GM23338 (cell line): Measurements from ENCODE around the gene ACYP1. TPM values are rescaled to one million over a fixed set of nuclear protein-coding genes. Genes with fewer than 3 reads are reported as not detected.

Source experiments
- ATAC-seq: fragments of 200-7000 bp; cut with Tn5 transposase; 3 replicates; pipeline ENCODE4 v1.9.1; 2020
- DNase-seq: peaks from one replicate; pipeline ENCODE4 v3.0.0-alpha.2; 2015; ENCODE audit warnings: low spot score
- H2AFZ ChIP-seq: fragments of 200-600 bp; sonication (generic); 2 replicates; pipeline ENCODE4 v1.8.0; 2016; ENCODE audit warnings: antibody characterized with exemption, mild to moderate bottlenecking, moderate library complexity
- H3F3A ChIP-seq: fragments of 200-600 bp; sonication (generic); replicated peaks from 2 replicates; pipeline ENCODE4 v1.8.0; 2017; ENCODE audit warnings: antibody characterized with exemption, mixed run types, low read depth
- H3K27ac ChIP-seq: fragments of 200-600 bp; sonication (generic); 2 replicates; pipeline ENCODE4 v1.6.1; 2016; ENCODE audit warnings: low read depth
- H3K27me3 ChIP-seq: fragments of 200-600 bp; sonication (generic); 2 replicates; pipeline ENCODE4 v1.8.0; 2016; ENCODE audit warnings: mild to moderate bottlenecking, mixed run types, moderate library complexity; ENCODE audit not compliant: insufficient read depth
- H3K36me3 ChIP-seq: fragments of 200-600 bp; sonication (generic); 2 replicates; pipeline ENCODE4 v1.8.0; 2016; ENCODE audit warnings: mild to moderate bottlenecking; ENCODE audit not compliant: insufficient read depth
- H3K4me1 ChIP-seq: fragments of 200-600 bp; sonication (generic); 2 replicates; pipeline ENCODE4 v1.8.0; 2016; ENCODE audit warnings: mild to moderate bottlenecking, moderate library complexity; ENCODE audit not compliant: insufficient read depth
- H3K4me2 ChIP-seq: fragments of 200-600 bp; sonication (generic); 2 replicates; pipeline ENCODE4 v1.7.1; 2017; ENCODE audit warnings: mixed run types
- H3K4me3 ChIP-seq: fragments of 200-600 bp; sonication (generic); 2 replicates; pipeline ENCODE4 v1.6.1; 2016; ENCODE audit warnings: mixed run types
- H3K79me2 ChIP-seq: fragments of 200-600 bp; sonication (generic); replicated peaks from 2 replicates; pipeline ENCODE4 v1.8.0; 2017; ENCODE audit warnings: mild to moderate bottlenecking; ENCODE audit not compliant: insufficient read depth
- H3K9me2 ChIP-seq: fragments of 200-600 bp; sonication (generic); 2 replicates; pipeline ENCODE4 v1.8.0; 2017; ENCODE audit not compliant: insufficient read depth
- H4K20me1 ChIP-seq: fragments of 200-600 bp; sonication (generic); replicated peaks from 2 replicates; pipeline ENCODE4 v1.8.0; 2017; ENCODE audit warnings: mild to moderate bottlenecking; ENCODE audit not compliant: insufficient read depth
- H3K27ac Mint-ChIP-seq: 2 replicates; pipeline ENCODE4 v1.8.0; 2020; ENCODE audit warnings: inconsistent platforms, mild to moderate bottlenecking, moderate library complexity, mixed read lengths
- H3K27me3 Mint-ChIP-seq: 3 replicates; pipeline ENCODE4 v1.8.0; 2022; ENCODE audit warnings: low read depth, mild to moderate bottlenecking, moderate library complexity, mixed read lengths, inconsistent platforms; ENCODE audit not compliant: insufficient read depth, poor library complexity
- H3K36me3 Mint-ChIP-seq: 3 replicates; pipeline ENCODE4 v1.8.0; 2021; ENCODE audit warnings: low read depth, mild to moderate bottlenecking, inconsistent platforms, moderate library complexity, mixed read lengths
- H3K4me1 Mint-ChIP-seq: 3 replicates; pipeline ENCODE4 v1.8.0; 2020; ENCODE audit warnings: mild to moderate bottlenecking, inconsistent platforms, mixed read lengths
- H3K4me3 Mint-ChIP-seq: 3 replicates; pipeline ENCODE4 v1.8.0; 2021; ENCODE audit warnings: moderate library complexity, mild to moderate bottlenecking, inconsistent platforms, mixed read lengths
- H3K9me3 Mint-ChIP-seq: 3 replicates; pipeline ENCODE4 v1.8.0; 2020; ENCODE audit warnings: moderate library complexity, mild to moderate bottlenecking, inconsistent platforms, mixed read lengths
- CREB1 ChIP-seq: fragments of 250-450 bp; sonication (Bioruptor Pico); IDR thresholded peaks from 2 replicates; pipeline ENCODE4 v1.5.0; 2020; ENCODE audit warnings: low read depth, mild to moderate bottlenecking, moderate library complexity
- EZH2 ChIP-seq: fragments of 200-600 bp; sonication (generic); IDR thresholded peaks from one replicate; pipeline ENCODE4 v1.8.0; 2017; ENCODE audit warnings: antibody characterized with exemption, mild to moderate bottlenecking, low read depth; ENCODE audit not compliant: unreplicated experiment
- EZH2phosphoT487 ChIP-seq: fragments of 200-600 bp; sonication (generic); IDR thresholded peaks from one replicate; pipeline ENCODE4 v1.8.1; 2018; ENCODE audit warnings: antibody characterized with exemption; ENCODE audit not compliant: unreplicated experiment
- JUNB ChIP-seq: IDR thresholded peaks from one replicate; pipeline ENCODE4 v1.6.1; 2016; ENCODE audit warnings: antibody characterized with exemption; ENCODE audit not compliant: unreplicated experiment
- NANOG ChIP-seq: IDR thresholded peaks from 2 replicates; pipeline ENCODE4 v1.6.1; 2016; ENCODE audit warnings: antibody characterized with exemption, borderline replicate concordance
- POLR2AphosphoS5 ChIP-seq: IDR thresholded peaks from 2 replicates; pipeline ENCODE4 v1.6.1; 2016; ENCODE audit warnings: antibody characterized with exemption, low read depth
- STAT1 ChIP-seq: IDR thresholded peaks from one replicate; pipeline ENCODE4 v1.6.1; 2016; ENCODE audit warnings: antibody characterized with exemption; ENCODE audit not compliant: unreplicated experiment
- ZNF114 ChIP-seq: fragments of 250-450 bp; sonication (Bioruptor Pico); IDR thresholded peaks from 2 replicates; pipeline ENCODE4 v1.5.0; 2020; ENCODE audit warnings: mild to moderate bottlenecking, moderate library complexity
- ZNF331 ChIP-seq: fragments of 250-450 bp; sonication (Bioruptor Pico); IDR thresholded peaks from 2 replicates; pipeline ENCODE4 v1.5.0; 2020; ENCODE audit warnings: low read depth, mild to moderate bottlenecking, moderate library complexity
- polyA plus RNA-seq: library from polyadenylated mRNA; unstranded; fragments of >200 nt; fragmentation: Nextera tagmentation; extraction: Ambion mirVana; gene quantifications from 2 replicates; pipeline ENCODE4 v1.2.1, GENCODE V29; 2016
- total RNA-seq: library from RNA; depleted of rRNA; stranded (reverse); fragments of >200 nt; shearing (Covaris generic); gene quantifications from 2 replicates; pipeline ENCODE4 v1.2.3, GENCODE V29; 2014
- TF ChIP-seq, protein P1 (sequence below): fragments of 250-450 bp; sonication (Bioruptor Pico); IDR thresholded peaks from 2 replicates; pipeline ENCODE4 v1.5.0; 2020; ENCODE audit warnings: mild to moderate bottlenecking, moderate library complexity
- TF ChIP-seq, protein P2 (sequence below): IDR thresholded peaks from one replicate; pipeline ENCODE4 v1.6.1; 2018; ENCODE audit warnings: antibody characterized with exemption; ENCODE audit not compliant: unreplicated experiment
- TF ChIP-seq, protein P3 (sequence below): IDR thresholded peaks from 2 replicates; pipeline ENCODE4 v1.6.1; 2016; ENCODE audit warnings: antibody characterized with exemption
- TF ChIP-seq, protein P4 (sequence below), 2 experiments: fragments of 200-600 bp in 1 of 2; sonication (generic) in 1 of 2; conservative IDR thresholded peaks; 2 replicates each; pipeline versions ENCODE4 v1.5.1 to v1.6.1; 2016 to 2017; ENCODE audit warnings: antibody characterized with exemption in 2 of 2, low read depth in 2 of 2, mild to moderate bottlenecking in 2 of 2, moderate library complexity in 1 of 2

ACYP1 gene
- total and polyA plus RNA-seq, 2 experiments from 2014 or later: 18.4 to 104 TPM

DNA sequence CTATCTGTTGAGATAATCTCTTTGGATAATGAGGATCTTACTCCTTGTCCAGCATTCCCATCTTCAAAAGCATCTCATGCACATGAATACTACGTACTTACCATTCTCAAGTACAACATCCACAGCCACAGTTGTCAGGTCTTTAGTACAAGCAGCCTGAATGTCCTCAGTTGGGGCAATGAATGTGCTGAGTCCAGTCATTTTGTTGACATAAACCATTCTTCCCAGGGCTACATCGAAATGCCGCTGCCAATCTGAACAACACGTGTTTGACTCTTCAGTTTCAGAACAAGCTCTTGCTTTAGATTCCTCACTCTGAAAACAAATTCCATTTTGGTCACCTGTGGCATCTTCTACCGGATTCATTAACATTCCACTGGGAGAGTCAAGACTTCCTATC, 17.5 kb downstream of the ACYP1 start:
- Histone ChIP-seq H3K27me3 (no peaks in the 10 kb centered on the region), H3K4me2 (no peak overlapping the region), H3K9me2 (no peaks in the 10 kb centered on the region), H4K20me1 (0 out of 2 replicates have a peak, but pooled peaks cover 6% of the 10 kb centered on the region), H3K27ac (no peak overlapping the region), H3K36me3 (no peaks in the 10 kb centered on the region), H3K4me3 (no peak overlapping the region), H3F3A (no peaks in the 10 kb centered on the region), H2AFZ (no peak overlapping the region), H3K79me2 (0 out of 2 replicates have a peak, but pooled peaks cover 6% of the 10 kb centered on the region), H3K4me1 (no peaks in the 10 kb centered on the region)
- no peaks in the 10 kb centered on the region; the same call in 1 of the 3 replicates for H3K9me3 Mint-ChIP-seq
- H3K36me3 Mint-ChIP-seq: no peaks in the 10 kb centered on the region
- DNase-seq (peak; percentile 20), ATAC-seq (no peak)
- H3K4me1 Mint-ChIP-seq: no peaks in the 10 kb centered on the region; the same call in 2 of the 3 replicates
- no peak overlapping the region for H3K4me3 Mint-ChIP-seq
- no peak overlapping the region for H3K27ac Mint-ChIP-seq
- TF ChIP-seq ZNF114 (CRISPR knock-in tag) (no peak), STAT1 (no peak), CREB1 (CRISPR knock-in tag) (no peak), POLR2AphosphoS5 (no peak), EZH2 (no peak), EZH2phosphoT487 (no peak), ZNF331 (CRISPR knock-in tag) (no peak), JUNB (no peak), NANOG (no peak)
- TF ChIP-seq, protein P1, sequence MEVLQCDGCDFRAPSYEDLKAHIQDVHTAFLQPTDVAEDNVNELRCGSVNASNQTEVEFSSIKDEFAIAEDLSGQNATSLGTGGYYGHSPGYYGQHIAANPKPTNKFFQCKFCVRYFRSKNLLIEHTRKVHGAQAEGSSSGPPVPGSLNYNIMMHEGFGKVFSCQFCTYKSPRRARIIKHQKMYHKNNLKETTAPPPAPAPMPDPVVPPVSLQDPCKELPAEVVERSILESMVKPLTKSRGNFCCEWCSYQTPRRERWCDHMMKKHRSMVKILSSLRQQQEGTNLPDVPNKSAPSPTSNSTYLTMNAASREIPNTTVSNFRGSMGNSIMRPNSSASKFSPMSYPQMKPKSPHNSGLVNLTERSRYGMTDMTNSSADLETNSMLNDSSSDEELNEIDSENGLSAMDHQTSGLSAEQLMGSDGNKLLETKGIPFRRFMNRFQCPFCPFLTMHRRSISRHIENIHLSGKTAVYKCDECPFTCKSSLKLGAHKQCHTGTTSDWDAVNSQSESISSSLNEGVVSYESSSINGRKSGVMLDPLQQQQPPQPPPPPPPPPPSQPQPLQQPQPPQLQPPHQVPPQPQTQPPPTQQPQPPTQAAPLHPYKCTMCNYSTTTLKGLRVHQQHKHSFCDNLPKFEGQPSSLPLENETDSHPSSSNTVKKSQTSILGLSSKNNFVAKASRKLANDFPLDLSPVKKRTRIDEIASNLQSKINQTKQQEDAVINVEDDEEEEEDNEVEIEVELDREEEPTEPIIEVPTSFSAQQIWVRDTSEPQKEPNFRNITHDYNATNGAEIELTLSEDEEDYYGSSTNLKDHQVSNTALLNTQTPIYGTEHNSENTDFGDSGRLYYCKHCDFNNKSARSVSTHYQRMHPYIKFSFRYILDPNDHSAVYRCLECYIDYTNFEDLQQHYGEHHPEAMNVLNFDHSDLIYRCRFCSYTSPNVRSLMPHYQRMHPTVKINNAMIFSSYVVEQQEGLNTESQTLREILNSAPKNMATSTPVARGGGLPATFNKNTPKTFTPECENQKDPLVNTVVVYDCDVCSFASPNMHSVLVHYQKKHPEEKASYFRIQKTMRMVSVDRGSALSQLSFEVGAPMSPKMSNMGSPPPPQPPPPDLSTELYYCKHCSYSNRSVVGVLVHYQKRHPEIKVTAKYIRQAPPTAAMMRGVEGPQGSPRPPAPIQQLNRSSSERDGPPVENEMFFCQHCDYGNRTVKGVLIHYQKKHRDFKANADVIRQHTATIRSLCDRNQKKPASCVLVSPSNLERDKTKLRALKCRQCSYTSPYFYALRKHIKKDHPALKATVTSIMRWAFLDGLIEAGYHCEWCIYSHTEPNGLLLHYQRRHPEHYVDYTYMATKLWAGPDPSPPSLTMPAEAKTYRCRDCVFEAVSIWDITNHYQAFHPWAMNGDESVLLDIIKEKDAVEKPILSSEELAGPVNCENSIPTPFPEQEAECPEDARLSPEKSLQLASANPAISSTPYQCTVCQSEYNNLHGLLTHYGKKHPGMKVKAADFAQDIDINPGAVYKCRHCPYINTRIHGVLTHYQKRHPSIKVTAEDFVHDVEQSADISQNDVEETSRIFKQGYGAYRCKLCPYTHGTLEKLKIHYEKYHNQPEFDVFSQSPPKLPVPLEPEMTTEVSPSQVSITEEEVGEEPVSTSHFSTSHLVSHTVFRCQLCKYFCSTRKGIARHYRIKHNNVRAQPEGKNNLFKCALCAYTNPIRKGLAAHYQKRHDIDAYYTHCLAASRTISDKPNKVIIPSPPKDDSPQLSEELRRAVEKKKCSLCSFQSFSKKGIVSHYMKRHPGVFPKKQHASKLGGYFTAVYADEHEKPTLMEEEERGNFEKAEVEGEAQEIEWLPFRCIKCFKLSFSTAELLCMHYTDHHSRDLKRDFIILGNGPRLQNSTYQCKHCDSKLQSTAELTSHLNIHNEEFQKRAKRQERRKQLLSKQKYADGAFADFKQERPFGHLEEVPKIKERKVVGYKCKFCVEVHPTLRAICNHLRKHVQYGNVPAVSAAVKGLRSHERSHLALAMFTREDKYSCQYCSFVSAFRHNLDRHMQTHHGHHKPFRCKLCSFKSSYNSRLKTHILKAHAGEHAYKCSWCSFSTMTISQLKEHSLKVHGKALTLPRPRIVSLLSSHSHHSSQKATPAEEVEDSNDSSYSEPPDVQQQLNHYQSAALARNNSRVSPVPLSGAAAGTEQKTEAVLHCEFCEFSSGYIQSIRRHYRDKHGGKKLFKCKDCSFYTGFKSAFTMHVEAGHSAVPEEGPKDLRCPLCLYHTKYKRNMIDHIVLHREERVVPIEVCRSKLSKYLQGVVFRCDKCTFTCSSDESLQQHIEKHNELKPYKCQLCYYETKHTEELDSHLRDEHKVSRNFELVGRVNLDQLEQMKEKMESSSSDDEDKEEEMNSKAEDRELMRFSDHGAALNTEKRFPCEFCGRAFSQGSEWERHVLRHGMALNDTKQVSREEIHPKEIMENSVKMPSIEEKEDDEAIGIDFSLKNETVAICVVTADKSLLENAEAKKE (CRISPR knock-in tag): no peak
- TF ChIP-seq, protein P2, sequence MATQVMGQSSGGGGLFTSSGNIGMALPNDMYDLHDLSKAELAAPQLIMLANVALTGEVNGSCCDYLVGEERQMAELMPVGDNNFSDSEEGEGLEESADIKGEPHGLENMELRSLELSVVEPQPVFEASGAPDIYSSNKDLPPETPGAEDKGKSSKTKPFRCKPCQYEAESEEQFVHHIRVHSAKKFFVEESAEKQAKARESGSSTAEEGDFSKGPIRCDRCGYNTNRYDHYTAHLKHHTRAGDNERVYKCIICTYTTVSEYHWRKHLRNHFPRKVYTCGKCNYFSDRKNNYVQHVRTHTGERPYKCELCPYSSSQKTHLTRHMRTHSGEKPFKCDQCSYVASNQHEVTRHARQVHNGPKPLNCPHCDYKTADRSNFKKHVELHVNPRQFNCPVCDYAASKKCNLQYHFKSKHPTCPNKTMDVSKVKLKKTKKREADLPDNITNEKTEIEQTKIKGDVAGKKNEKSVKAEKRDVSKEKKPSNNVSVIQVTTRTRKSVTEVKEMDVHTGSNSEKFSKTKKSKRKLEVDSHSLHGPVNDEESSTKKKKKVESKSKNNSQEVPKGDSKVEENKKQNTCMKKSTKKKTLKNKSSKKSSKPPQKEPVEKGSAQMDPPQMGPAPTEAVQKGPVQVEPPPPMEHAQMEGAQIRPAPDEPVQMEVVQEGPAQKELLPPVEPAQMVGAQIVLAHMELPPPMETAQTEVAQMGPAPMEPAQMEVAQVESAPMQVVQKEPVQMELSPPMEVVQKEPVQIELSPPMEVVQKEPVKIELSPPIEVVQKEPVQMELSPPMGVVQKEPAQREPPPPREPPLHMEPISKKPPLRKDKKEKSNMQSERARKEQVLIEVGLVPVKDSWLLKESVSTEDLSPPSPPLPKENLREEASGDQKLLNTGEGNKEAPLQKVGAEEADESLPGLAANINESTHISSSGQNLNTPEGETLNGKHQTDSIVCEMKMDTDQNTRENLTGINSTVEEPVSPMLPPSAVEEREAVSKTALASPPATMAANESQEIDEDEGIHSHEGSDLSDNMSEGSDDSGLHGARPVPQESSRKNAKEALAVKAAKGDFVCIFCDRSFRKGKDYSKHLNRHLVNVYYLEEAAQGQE: no peak
- TF ChIP-seq, protein P3, sequence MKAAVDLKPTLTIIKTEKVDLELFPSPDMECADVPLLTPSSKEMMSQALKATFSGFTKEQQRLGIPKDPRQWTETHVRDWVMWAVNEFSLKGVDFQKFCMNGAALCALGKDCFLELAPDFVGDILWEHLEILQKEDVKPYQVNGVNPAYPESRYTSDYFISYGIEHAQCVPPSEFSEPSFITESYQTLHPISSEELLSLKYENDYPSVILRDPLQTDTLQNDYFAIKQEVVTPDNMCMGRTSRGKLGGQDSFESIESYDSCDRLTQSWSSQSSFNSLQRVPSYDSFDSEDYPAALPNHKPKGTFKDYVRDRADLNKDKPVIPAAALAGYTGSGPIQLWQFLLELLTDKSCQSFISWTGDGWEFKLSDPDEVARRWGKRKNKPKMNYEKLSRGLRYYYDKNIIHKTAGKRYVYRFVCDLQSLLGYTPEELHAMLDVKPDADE: no peak
- TF ChIP-seq, protein P4, sequence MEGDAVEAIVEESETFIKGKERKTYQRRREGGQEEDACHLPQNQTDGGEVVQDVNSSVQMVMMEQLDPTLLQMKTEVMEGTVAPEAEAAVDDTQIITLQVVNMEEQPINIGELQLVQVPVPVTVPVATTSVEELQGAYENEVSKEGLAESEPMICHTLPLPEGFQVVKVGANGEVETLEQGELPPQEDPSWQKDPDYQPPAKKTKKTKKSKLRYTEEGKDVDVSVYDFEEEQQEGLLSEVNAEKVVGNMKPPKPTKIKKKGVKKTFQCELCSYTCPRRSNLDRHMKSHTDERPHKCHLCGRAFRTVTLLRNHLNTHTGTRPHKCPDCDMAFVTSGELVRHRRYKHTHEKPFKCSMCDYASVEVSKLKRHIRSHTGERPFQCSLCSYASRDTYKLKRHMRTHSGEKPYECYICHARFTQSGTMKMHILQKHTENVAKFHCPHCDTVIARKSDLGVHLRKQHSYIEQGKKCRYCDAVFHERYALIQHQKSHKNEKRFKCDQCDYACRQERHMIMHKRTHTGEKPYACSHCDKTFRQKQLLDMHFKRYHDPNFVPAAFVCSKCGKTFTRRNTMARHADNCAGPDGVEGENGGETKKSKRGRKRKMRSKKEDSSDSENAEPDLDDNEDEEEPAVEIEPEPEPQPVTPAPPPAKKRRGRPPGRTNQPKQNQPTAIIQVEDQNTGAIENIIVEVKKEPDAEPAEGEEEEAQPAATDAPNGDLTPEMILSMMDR (conservative IDR thresholded peaks at IDR 0.05; ENCODE audit: low read depth in 2 of 2): no peak
- H3K27me3 Mint-ChIP-seq: peaks cover 1% of the 10 kb centered on the region
